T-helper 2 cell treated with Interferon-gamma antibody and Interleukin-4, amounts not matched to agents 5 μg/mL and 100 μg/mL, for 36 hours (primary cell): ENCODE data around the gene KEL.

Source experiments
- DNase-seq: peaks from one replicate; pipeline ENCODE4 v3.0.0; 2021; ENCODE audit warnings: low spot score
- H3K27ac Mint-ChIP-seq: one replicate; pipeline ENCODE4 v1.8.0; 2021; ENCODE audit warnings: mild to moderate bottlenecking, mixed read lengths
- H3K27me3 Mint-ChIP-seq: one replicate; pipeline ENCODE4 v1.8.0; 2021; ENCODE audit warnings: low read depth, mixed read lengths
- H3K36me3 Mint-ChIP-seq: one replicate; pipeline ENCODE4 v1.8.0; 2021; ENCODE audit warnings: low read depth, mixed read lengths
- H3K4me1 Mint-ChIP-seq: one replicate; pipeline ENCODE4 v1.8.0; 2021; ENCODE audit warnings: low read depth, mixed read lengths
- H3K4me3 Mint-ChIP-seq: one replicate; pipeline ENCODE4 v1.8.0; 2022; ENCODE audit warnings: mild to moderate bottlenecking, moderate library complexity, mixed read lengths
- H3K9me3 Mint-ChIP-seq: one replicate; pipeline ENCODE4 v1.8.0; 2021; ENCODE audit warnings: mixed read lengths

KEL gene

DNA sequence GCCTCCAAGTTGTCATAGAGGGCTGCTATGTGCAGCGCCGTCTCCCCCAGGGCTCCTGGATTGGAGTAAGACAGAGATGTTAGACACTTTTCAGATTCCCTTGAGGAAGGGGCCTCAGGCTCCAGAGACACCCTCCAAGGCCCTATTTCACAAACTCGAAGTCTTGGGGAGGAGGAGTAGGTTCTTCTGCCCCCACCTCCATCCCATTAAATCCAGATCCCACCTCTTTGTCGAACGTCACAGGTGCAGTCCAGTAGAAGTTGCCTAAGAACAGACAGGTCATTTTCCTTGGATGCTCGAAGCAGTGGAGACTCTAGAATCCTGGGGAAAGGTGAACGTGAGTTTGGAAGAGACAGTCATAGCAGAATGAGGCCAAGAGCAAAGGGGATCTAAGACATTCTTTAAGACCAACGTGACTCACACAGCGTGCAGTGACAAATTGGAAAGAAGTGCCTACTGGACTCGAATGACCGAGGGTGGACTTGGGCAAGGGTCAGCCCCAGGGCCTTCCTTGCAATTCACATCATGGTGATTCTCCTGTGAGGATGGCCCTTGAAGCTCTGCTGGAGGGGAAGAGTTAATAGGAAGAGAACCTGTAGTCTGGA lies 31.9 kb downstream of the KEL start:
- Mint-ChIP-seq H3K4me3 (no peak overlapping the region), H3K36me3 (no peaks in the 10 kb centered on the region), H3K9me3 (no peaks in the 10 kb centered on the region), H3K4me1 (no peaks in the 10 kb centered on the region), H3K27me3 (peaks cover 3% of the 10 kb centered on the region), H3K27ac (no peak overlapping the region)
- no peak for DNase-seq

- Mint-ChIP-seq H3K36me3 (no peaks in the 10 kb centered on the region), H3K4me1 (no peaks in the 10 kb centered on the region), H3K4me3 (no peak overlapping the region), H3K27me3 (peaks cover 8% of the 10 kb centered on the region), H3K27ac (no peak overlapping the region), H3K9me3 (no peaks in the 10 kb centered on the region)
- DNase-seq: no peak
These were observed 34.2 kb downstream of the KEL start for GRCh38 chr7:142927949-142928348.

DNA sequence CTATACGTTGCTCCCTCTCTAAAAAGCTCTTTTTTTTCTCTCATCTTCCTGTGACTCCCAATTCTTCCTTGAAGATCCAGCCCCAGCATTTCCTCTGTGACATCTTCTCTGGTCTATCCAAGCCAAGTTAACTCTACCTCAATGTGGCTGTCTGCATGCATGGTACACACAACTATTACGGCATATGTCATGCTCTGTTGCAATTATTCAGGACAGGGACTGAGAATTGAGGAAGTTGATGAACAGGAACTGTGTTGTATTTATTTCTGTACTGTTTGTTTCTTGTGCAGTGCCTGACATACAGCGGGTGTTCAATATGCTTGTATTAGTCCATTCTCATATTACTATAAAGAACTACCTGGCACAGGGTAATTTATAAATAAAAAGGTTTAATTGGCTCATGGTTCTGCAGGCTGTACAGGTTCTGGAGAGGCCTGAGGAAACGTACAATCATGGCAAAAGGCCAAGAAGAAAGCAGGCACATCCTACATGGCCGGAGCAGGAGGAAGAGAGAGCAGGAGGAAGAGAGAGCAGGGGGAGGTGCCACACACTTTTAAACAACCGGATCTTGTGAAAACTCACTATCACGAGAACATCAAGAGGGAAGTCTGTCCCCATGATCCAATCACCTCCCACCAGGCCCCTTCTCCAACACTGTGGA lies 34.9 kb downstream of the KEL start:
- H3K27me3 Mint-ChIP-seq: peaks cover 8% of the 10 kb centered on the region
- no peak overlapping the region for H3K4me3 Mint-ChIP-seq
- no peak for DNase-seq
- no peaks in the 10 kb centered on the region for H3K36me3 Mint-ChIP-seq
- no peaks in the 10 kb centered on the region for H3K4me1 Mint-ChIP-seq
- H3K9me3 Mint-ChIP-seq: no peaks in the 10 kb centered on the region
- H3K27ac Mint-ChIP-seq: no peak overlapping the region

DNA sequence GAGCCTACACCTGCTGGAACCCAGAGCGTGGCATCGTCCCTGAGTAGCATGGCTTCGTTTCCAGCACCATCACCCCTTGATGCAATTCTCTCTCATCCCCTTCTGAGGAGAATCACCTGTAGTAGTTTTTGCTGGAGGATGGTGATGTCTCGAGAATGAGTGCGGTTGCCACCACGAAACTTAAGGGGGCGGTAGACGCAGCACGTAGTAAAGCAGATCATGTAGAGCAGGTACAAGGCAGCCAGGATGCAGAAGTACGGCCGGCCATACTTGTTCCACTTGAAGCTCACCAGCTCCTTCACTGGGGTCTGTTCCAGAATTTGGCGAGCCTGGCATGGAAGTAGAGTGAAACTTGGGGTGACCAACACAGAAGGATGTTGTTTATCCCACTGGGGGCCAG lies 36.8 kb downstream of the KEL start:
- Mint-ChIP-seq H3K4me1 (no peaks in the 10 kb centered on the region), H3K4me3 (no peak overlapping the region), H3K27ac (no peak overlapping the region), H3K27me3 (peaks cover 8% of the 10 kb centered on the region), H3K36me3 (no peaks in the 10 kb centered on the region), H3K9me3 (no peaks in the 10 kb centered on the region)
- no peak for DNase-seq

GRCh38 chr7:142923391-142923790 lies 38.8 kb downstream of the KEL start:
- Mint-ChIP-seq H3K4me1 (no peaks in the 10 kb centered on the region), H3K4me3 (no peak overlapping the region), H3K27me3 (peaks cover 13% of the 10 kb centered on the region), H3K9me3 (no peaks in the 10 kb centered on the region), H3K27ac (no peak overlapping the region), H3K36me3 (no peaks in the 10 kb centered on the region)
- DNase-seq: no peak

DNA sequence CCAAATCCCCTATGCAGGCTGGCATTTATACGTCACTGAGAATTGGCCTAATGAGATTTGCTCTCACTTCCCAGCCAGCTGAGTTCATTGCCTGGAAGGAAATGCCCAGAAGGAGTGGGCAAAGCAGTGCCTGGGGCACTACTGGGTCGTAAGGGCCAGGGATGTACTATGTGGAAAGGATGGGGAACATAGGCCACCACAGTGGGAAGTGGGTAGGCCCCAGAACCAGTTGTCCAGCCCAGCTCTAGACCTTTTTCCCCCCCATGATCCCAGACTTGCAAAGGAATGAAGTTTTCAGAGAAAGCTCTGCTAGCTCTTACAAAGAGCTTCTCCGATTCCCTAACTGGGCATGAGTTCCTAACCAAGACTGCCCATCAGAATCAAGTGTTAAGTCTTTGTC lies 42.5 kb downstream of the KEL start:
- H3K4me1 Mint-ChIP-seq: no peaks in the 10 kb centered on the region
- no peak overlapping the region for H3K4me3 Mint-ChIP-seq
- peaks cover 14% of the 10 kb centered on the region for H3K27me3 Mint-ChIP-seq

GRCh38 chr7:142918901-142919300 lies 43.3 kb downstream of the KEL start:
- Mint-ChIP-seq H3K36me3 (no peaks in the 10 kb centered on the region), H3K4me3 (no peak overlapping the region), H3K9me3 (no peaks in the 10 kb centered on the region), H3K27ac (no peak overlapping the region), H3K27me3 (peaks cover 14% of the 10 kb centered on the region), H3K4me1 (no peaks in the 10 kb centered on the region)
- DNase-seq: no peak

More for the DNA sequence above, 42.5 kb downstream of the KEL start:
- no peak for DNase-seq
- H3K36me3 Mint-ChIP-seq: no peaks in the 10 kb centered on the region
- H3K9me3 Mint-ChIP-seq: no peaks in the 10 kb centered on the region
- no peak overlapping the region for H3K27ac Mint-ChIP-seq

DNA sequence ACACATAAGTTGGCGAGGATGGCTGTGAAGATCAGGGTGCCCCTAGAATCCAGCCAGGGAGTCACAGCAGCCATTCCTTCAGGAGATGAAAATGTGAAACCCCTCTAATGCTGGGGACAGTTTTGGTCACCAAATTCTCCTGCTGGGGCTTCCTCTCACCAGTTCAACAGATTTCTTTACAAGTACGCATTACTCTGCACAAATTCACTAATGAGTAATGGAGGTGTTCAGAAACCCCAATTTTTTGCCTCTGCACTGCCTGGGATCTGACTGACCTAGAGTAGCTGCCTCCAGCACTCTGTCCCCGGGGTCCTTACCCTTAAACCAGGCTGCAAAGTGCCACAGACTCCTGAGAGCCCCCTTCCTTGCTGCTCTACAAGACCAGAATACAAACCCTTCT lies 44.7 kb downstream of the KEL start:
- no peaks in the 10 kb centered on the region for H3K9me3 Mint-ChIP-seq
- no peak for DNase-seq
- no peak overlapping the region for H3K27ac Mint-ChIP-seq
- H3K36me3 Mint-ChIP-seq: no peaks in the 10 kb centered on the region
- H3K4me1 Mint-ChIP-seq: no peaks in the 10 kb centered on the region
- H3K27me3 Mint-ChIP-seq: peaks cover 9% of the 10 kb centered on the region
- no peak overlapping the region for H3K4me3 Mint-ChIP-seq

GRCh38 chr7:142916508-142916907 lies 45.7 kb downstream of the KEL start:
- no peaks in the 10 kb centered on the region for H3K36me3 Mint-ChIP-seq
- H3K4me3 Mint-ChIP-seq: no peak overlapping the region
- H3K27me3 Mint-ChIP-seq: peaks cover 9% of the 10 kb centered on the region
- H3K9me3 Mint-ChIP-seq: no peaks in the 10 kb centered on the region
- no peaks in the 10 kb centered on the region for H3K4me1 Mint-ChIP-seq
- no peak overlapping the region for H3K27ac Mint-ChIP-seq
- no peak for DNase-seq

- no peaks in the 10 kb centered on the region for H3K9me3 Mint-ChIP-seq
- H3K27ac Mint-ChIP-seq: no peak overlapping the region
- H3K4me1 Mint-ChIP-seq: no peaks in the 10 kb centered on the region
- no peak for DNase-seq
- no peaks in the 10 kb centered on the region for H3K36me3 Mint-ChIP-seq
- peaks cover 9% of the 10 kb centered on the region for H3K27me3 Mint-ChIP-seq
- no peak overlapping the region for H3K4me3 Mint-ChIP-seq
These were observed 46.8 kb downstream of the KEL start for GRCh38 chr7:142915315-142915714.

DNA sequence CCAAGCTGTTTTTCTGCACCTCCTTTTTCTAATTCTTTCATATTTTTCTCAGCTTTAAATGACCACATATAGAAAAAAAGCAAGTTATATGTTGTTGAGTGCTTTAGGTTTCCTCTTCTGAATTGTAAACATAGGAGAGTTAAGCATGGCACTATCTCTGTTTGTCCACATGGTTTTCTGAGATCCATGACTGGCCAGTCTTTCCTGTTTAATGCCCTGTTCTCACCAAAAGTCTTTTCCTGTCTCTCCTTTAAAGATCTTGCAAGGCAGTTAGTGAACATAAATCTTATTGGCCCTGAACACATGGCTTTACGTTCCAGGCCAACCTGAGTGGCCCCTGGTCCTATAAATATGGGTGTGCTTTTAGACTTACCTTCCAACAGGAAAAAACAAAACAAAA lies 48.0 kb downstream of the KEL start:
- no peaks in the 10 kb centered on the region for H3K36me3 Mint-ChIP-seq
- peaks cover 11% of the 10 kb centered on the region for H3K27me3 Mint-ChIP-seq
- no peaks in the 10 kb centered on the region for H3K4me1 Mint-ChIP-seq
- no peak overlapping the region for H3K4me3 Mint-ChIP-seq
- no peak overlapping the region for H3K27ac Mint-ChIP-seq
- DNase-seq: no peak
- no peaks in the 10 kb centered on the region for H3K9me3 Mint-ChIP-seq

GRCh38 chr7:142913566-142913965 lies 48.6 kb downstream of the KEL start:
- no peak overlapping the region for H3K27ac Mint-ChIP-seq
- H3K27me3 Mint-ChIP-seq: peaks cover 8% of the 10 kb centered on the region
- H3K4me1 Mint-ChIP-seq: no peaks in the 10 kb centered on the region
- H3K9me3 Mint-ChIP-seq: no peaks in the 10 kb centered on the region
- H3K4me3 Mint-ChIP-seq: no peak overlapping the region
- DNase-seq: no peak
- no peaks in the 10 kb centered on the region for H3K36me3 Mint-ChIP-seq

- H3K4me3 Mint-ChIP-seq: no peak overlapping the region
- peaks cover 5% of the 10 kb centered on the region for H3K27me3 Mint-ChIP-seq
These were observed 49.1 kb downstream of the KEL start for GRCh38 chr7:142913051-142913450.

GRCh38 chr7:142910481-142910880 lies 51.7 kb downstream of the KEL start:
- Mint-ChIP-seq H3K4me1 (no peaks in the 10 kb centered on the region), H3K27ac (no peak overlapping the region), H3K4me3 (no peak overlapping the region), H3K36me3 (no peaks in the 10 kb centered on the region), H3K9me3 (no peaks in the 10 kb centered on the region), H3K27me3 (peaks cover 6% of the 10 kb centered on the region)
- no peak for DNase-seq

More at GRCh38 chr7:142913051-142913450, 49.1 kb downstream of the KEL start:
- Mint-ChIP-seq H3K4me1 (no peaks in the 10 kb centered on the region), H3K27ac (no peak overlapping the region), H3K9me3 (no peaks in the 10 kb centered on the region), H3K36me3 (no peaks in the 10 kb centered on the region)
- no peak for DNase-seq

GRCh38 chr7:142910031-142910433 lies 52.1 kb downstream of the KEL start:
- no peaks in the 10 kb centered on the region for H3K9me3 Mint-ChIP-seq
- H3K36me3 Mint-ChIP-seq: no peaks in the 10 kb centered on the region
- H3K27me3 Mint-ChIP-seq: peaks cover 6% of the 10 kb centered on the region
- no peak overlapping the region for H3K27ac Mint-ChIP-seq
- H3K4me1 Mint-ChIP-seq: no peaks in the 10 kb centered on the region
- no peak for DNase-seq
- H3K4me3 Mint-ChIP-seq: no peak overlapping the region
